WI38 (cell line): Measurements from ENCODE around the gene ACSM6.

Experiments used
- H3K4me3 ChIP-seq: 2 replicates; pipeline ENCODE4 v1.5.1; 2011; ENCODE audit warnings: low read depth, mild to moderate bottlenecking, control low read depth, low read length
- TF ChIP-seq, protein P1 (sequence below): IDR thresholded peaks from 2 replicates; pipeline ENCODE4 v1.5.1; 2012; ENCODE audit warnings: low read depth, mild to moderate bottlenecking, control low read depth, low read length

Gene ACSM6, protein sequence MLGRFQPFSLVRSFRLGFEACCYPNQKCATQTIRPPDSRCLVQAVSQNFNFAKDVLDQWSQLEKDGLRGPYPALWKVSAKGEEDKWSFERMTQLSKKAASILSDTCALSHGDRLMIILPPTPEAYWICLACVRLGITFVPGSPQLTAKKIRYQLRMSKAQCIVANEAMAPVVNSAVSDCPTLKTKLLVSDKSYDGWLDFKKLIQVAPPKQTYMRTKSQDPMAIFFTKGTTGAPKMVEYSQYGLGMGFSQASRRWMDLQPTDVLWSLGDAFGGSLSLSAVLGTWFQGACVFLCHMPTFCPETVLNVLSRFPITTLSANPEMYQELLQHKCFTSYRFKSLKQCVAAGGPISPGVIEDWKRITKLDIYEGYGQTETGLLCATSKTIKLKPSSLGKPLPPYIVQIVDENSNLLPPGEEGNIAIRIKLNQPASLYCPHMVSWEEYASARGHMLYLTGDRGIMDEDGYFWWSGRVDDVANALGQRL

DNA sequence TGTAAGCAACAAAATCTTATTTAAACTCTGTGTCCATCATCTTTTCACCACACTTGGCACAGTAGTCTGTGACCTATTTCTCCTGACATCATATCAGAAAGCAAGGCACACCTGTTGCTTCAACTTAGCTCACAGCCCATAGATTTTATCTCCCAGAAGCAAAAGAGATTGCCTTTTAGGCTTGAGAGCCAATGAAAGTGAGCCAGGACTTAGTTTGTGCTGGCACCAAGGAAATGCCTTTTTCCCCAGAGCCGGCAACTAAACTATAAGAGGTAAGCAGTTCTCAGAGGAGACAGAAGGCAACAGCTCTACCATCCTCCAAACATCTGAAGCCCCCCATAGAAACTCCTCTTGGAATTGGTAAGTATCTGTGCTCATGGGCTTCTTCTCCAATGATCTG lies at the start of gene ACSM6:
Gene ACSM6 (plus strand): TSS at position 295 of the 400 bp plus-strand sequence. CDS start 248 bp downstream, outside the sequence.
- H3K4me3 ChIP-seq: no peak within 1 kb of the TSS
- TF ChIP-seq, protein P1, sequence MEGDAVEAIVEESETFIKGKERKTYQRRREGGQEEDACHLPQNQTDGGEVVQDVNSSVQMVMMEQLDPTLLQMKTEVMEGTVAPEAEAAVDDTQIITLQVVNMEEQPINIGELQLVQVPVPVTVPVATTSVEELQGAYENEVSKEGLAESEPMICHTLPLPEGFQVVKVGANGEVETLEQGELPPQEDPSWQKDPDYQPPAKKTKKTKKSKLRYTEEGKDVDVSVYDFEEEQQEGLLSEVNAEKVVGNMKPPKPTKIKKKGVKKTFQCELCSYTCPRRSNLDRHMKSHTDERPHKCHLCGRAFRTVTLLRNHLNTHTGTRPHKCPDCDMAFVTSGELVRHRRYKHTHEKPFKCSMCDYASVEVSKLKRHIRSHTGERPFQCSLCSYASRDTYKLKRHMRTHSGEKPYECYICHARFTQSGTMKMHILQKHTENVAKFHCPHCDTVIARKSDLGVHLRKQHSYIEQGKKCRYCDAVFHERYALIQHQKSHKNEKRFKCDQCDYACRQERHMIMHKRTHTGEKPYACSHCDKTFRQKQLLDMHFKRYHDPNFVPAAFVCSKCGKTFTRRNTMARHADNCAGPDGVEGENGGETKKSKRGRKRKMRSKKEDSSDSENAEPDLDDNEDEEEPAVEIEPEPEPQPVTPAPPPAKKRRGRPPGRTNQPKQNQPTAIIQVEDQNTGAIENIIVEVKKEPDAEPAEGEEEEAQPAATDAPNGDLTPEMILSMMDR: no peak

DNA sequence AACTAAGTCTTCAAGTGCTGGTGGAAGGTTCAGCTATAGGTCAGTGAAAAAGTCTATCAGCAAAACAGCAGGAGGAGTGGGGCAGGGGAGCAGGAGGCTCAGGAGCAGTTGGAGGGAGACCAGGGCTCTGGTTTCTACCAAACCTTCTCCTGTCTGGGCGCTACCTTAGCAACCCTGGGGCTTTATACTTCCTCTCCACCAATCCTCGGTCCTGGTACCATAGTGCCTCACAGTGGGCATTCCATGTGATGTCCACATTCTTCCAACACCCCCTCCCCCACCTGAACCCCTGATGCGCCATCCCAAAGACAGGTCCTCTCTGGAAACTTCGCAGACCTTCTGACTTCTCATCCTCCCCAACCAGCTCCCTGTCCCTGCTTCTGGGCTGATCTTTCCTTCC lies 25.3 kb upstream of the ACSM6 start:
- TF ChIP-seq, protein P1: no peak
- no peak overlapping the region for H3K4me3 ChIP-seq

DNA sequence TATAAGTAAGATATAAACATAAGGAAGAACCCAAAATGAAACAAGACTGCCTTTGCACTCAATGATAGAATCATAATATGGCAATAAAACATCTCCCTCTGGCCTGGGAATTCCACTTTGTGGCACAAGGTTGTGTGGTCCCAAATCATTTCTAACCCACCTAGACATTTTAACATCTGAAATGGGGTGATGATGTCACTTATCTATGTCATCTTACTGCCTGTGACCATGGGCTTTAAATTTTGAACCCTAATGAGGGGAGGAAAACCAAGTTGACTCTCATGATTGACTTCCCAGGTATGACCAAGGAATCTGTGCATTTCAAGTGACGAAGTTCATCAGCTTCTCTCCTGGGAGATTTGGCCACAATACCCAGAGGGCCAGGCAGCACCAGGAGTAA lies 24.5 kb upstream of the ACSM6 start:
- no peak overlapping the region for H3K4me3 ChIP-seq
- TF ChIP-seq, protein P1: no peak

DNA sequence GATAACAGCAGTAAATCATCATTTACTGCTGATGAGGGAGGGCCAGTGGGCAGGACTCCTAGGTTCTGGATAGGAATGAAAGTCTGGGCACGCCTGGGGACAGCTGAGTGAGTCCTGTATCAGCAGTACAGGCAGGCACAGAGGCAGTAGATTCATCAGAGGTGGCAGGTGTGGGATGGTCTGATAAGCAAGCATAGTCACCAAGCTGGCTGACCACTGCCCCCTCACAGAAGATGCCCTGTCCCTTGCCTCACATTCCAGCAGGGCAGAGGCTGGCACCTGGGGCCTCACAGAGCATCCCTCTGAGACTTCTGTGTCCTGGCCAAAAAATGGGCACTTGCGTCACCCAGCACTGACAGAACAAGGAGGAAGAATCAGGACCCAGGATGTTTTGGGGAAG lies 23.2 kb upstream of the ACSM6 start:
- TF ChIP-seq, protein P1: no peak
- H3K4me3 ChIP-seq: no peak overlapping the region

DNA sequence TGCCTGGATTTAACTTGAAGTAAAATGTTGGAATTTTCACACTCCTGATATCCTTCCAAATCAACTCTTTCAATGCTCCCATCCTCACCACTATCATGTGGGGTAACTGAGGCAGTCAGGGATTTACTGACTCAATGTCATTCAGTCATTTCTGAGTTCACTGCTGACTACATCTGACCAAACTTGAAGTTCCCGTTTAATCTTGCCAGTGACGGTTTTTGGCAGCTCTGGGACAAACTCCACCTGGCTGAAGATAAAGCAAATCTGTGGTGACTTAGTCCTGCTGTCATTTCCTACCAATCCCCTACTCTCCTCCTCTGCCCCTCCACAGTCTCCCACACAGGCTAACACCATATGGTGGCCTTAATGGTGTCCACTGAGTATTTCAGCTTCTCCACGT lies 22.7 kb upstream of the ACSM6 start:
- H3K4me3 ChIP-seq: no peak overlapping the region
- TF ChIP-seq, protein P1: no peak

DNA sequence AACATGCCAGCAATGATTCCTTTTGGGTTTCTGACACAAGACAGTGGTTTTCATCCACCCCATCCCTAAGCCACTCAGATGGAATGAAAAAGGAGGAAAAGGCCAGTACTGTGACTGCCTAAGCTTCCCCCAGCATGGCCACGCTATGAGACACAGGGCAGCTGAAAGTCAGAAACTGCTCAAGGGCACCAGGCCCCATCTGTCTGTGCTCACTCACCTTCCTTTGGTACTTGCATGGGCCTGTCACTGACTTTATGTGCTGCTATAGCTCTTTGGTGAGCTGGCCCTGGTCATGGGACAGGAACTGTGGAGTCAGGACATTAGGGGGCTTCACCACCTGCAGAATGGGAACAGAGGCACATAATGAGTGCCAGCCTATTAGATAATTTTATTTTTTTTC lies 21.2 kb upstream of the ACSM6 start:
- TF ChIP-seq, protein P1: no peak
- H3K4me3 ChIP-seq: no peak overlapping the region

DNA sequence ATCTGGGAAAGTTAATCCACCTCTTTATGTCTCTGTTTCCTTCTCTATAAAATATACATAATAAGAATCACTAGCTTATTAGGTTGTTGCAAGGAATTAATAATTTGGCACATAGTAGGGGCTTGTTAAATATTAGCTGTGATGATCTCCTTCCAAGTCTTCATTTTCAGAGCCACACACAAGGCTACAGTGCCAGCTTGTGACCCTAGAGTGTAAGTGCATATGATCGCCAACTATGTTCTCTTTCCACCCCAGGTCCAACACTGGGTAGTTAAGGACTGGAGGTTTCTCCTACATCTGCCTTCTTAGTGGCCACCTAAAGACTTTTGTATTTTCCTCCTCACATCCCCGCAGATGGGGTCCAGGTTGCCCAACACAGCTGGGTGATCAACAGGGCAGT lies 17.9 kb upstream of the ACSM6 start:
- TF ChIP-seq, protein P1: no peak
- H3K4me3 ChIP-seq: no peak overlapping the region
